ENCODE data around the gene TNNC2.

GRCh38 chr20:45863543-45864470 is 36.7 kb upstream of the TNNC2 start:
- TF ChIP-seq, protein P1, sequence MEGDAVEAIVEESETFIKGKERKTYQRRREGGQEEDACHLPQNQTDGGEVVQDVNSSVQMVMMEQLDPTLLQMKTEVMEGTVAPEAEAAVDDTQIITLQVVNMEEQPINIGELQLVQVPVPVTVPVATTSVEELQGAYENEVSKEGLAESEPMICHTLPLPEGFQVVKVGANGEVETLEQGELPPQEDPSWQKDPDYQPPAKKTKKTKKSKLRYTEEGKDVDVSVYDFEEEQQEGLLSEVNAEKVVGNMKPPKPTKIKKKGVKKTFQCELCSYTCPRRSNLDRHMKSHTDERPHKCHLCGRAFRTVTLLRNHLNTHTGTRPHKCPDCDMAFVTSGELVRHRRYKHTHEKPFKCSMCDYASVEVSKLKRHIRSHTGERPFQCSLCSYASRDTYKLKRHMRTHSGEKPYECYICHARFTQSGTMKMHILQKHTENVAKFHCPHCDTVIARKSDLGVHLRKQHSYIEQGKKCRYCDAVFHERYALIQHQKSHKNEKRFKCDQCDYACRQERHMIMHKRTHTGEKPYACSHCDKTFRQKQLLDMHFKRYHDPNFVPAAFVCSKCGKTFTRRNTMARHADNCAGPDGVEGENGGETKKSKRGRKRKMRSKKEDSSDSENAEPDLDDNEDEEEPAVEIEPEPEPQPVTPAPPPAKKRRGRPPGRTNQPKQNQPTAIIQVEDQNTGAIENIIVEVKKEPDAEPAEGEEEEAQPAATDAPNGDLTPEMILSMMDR (IDR thresholded peaks at IDR 0.05) = no peak
- TF ChIP-seq POLR2A (IDR thresholded peaks at IDR 0.05) (no peak), EP300 (IDR thresholded peaks at IDR 0.05) (no peak)
